Loucy (cell line): ENCODE measurements around the gene CEP126.
"Not testable (repeated sequence)": the region's sequence is repeated elsewhere in the genome, so short reads cannot be mapped to it uniquely, and the experiment has no call there.

Experiments used
- CTCF ChIP-seq: fragments of 200-600 bp; sonication (generic); conservative IDR thresholded peaks from 2 replicates; pipeline ENCODE4 v1.5.1; 2014; ENCODE audit warnings: mild to moderate bottlenecking, antibody characterized with exemption, low read length
- EZH2phosphoT487 ChIP-seq: fragments of 200-600 bp; IDR thresholded peaks from 2 replicates; pipeline ENCODE4 v1.6.1; 2018; ENCODE audit warnings: antibody characterized with exemption, mild to moderate bottlenecking, moderate library complexity, borderline replicate concordance

- TF ChIP-seq CTCF, EZH2phosphoT487: not testable (repeated sequence)
Measured at GRCh38 chr11:101994052-101994469, 79.3 kb downstream of the CEP126 start.
